T follicular helper cell (primary cell): Measurements from ENCODE around the gene REN.

Experiments used
- DNase-seq: peaks from one replicate; pipeline ENCODE4 v3.0.0-alpha.2; 2020; ENCODE audit warnings: low read depth

Gene REN

DNA sequence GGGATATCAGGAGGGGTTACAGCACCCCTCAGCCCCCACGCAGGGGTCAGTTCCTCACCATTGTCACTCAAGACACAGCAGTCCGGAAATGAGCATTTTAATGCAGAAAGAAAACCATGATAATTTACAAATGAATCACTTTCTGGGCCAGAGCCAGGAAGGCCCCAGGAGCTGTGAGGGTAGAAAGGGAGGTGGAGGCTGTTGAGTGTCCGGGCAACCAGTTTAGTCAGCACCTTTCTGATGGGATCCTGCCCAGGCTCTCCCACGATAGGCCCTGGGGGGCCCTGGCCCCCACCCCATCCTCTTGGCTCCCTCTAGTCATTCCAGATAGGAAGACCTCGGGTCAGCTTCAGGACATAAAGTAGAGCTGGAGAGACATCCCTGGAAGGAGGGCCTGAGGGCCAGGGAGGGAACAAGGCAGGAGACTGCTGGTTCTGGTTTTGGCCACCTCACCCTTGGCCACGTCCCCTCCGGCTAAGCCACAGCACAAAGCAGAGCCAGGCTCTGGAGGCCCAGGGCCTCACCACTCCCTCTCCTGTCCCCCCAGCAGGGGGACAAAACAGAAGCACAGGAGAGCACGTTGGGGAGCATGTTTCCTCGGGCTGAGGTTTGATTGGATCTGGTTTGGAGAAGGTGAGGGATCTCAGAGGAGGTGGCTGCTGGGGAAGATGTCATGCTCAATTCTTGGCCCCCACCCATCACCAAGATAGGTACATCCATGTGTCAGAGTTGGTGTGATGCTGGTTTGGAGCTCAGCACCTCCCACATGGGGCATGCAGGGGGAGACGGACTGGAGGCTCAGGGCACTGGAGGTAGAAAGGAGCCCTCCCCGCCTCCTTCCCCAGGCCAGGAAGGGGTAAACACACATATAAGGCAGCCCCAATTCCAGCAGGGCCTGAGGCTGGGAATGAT, 34.9 kb downstream of the REN start:
- DNase-seq: no peak

- DNase-seq: no peak
Observed at GRCh38 chr1:204130178-204130577, 36.0 kb downstream of the REN start.

DNA sequence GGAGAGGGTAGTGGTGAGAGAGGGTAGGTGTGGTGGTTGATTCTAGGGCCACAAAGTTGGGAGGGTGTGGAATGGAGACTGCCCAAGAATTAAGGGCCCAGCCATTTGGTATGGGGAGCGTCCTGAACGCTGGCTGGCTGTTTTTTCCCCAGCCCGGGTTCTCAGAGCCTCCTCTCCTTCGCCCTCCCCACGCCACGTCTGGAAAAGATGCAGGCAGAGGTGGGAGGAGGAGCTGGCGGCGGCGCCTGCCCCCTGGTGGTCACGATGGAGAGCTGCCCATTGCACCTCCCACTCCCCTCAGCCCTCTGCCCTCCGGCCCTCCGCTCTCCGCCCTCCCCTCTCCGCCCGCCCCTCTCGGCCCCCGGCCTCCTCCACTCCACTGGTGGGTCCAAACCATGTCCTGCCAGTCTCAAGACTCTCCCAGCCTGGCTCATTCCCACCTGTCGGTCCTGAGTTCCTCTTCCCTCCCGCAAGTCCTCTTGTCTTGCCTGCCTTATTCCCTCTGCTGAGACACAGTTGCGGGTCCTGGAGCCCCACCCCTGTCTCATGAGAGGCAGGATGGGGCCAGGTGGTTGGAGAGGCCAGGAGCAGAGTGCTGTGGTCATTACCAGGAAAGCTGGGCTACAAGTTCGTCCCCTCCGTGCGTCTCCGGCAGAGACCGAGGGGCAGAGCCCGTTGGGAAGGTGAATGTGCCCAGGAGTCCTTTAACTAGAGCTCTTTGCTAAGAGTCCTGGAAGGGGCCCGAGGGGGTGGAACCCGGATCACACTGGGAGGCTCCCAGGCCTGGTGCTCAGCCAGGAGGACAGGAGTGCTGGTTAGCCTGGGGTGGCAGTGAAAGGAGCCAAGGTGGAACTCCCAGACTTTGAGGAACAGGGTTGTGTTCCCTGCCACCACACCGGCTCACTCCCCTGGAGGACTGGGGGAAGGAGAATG, 36.9 kb downstream of the REN start:
- peak; percentile 25 for DNase-seq

- no peak for DNase-seq
Observed at GRCh38 chr1:204128464-204128963, 37.6 kb downstream of the REN start.

- DNase-seq: no peak
Observed at GRCh38 chr1:204127597-204128242, 38.4 kb downstream of the REN start.

DNA sequence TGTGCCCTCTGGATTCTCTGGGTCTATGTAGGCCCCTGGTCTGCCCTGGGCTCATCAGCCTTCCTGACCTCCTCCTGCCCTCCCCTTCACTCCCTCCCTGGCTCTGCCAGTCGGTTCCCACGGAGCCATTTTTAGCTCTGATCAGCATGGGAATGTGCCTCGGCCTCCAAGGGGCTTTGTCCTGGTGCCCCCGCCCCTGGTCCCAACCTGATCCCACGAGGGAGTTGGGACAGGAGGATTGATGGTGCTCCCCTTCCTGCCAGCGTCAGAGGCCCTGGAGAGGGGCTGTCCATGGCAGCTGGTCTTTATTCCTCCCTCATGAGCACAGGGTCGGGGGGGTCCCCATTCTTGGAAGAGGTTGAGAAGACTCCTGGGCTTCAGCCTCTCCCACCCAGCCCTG, 39.2 kb downstream of the REN start:
- DNase-seq: no peak

GRCh38 chr1:204126386-204126785, 39.8 kb downstream of the REN start:
- no peak for DNase-seq

- DNase-seq: no peak
Observed at GRCh38 chr1:204125759-204126351, 40.3 kb downstream of the REN start.

DNA sequence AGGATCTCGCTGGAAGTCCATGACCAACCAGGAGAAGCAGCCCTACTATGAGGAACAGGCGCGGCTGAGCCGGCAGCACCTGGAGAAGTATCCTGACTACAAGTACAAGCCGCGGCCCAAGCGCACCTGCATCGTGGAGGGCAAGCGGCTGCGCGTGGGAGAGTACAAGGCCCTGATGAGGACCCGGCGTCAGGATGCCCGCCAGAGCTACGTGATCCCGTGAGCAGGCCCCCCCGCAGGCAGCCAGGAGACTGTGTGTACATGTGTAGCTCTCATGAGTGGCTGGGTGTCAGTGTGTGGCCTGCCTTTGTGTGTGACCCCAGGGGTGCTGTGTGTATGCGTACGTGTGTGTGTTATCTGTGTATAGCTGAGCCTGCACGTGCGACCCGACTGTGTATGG, 41.5 kb downstream of the REN start:
- DNase-seq: no peak

- no peak for DNase-seq
Observed at GRCh38 chr1:204123376-204123775, 42.8 kb downstream of the REN start.

DNA sequence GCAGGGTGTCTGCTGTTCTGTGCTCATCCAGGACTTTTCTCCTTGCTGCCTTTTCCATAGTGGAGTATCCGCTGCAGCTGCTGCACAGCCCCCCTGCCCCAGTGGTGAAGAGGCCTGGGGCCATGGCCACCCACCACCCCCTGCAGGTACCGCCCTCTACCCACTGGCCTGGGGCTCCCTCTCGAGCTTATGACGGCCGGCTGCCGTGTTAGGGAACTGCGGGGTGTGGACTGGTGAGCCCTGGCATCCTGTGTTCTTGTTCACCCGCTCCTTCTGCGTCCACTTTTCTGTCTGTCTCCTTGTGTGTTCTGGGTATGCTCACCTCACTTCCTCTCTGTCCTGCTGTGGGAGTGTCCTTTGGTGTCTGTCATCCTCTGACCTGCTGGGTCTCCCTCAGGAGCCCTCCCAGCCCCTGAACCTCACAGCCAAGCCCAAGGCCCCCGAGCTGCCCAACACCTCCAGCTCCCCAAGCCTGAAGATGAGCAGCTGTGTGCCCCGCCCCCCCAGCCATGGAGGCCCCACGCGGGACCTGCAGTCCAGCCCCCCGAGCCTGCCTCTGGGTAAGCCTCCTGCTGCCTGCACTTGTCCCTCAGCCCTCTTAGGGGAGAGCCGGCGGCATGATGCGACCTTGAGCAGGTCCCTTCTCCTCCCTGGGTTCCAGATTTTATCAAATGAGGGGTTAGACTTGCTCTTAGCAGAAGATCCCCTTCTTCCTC, 44.1 kb downstream of the REN start:
- DNase-seq: no peak

DNA sequence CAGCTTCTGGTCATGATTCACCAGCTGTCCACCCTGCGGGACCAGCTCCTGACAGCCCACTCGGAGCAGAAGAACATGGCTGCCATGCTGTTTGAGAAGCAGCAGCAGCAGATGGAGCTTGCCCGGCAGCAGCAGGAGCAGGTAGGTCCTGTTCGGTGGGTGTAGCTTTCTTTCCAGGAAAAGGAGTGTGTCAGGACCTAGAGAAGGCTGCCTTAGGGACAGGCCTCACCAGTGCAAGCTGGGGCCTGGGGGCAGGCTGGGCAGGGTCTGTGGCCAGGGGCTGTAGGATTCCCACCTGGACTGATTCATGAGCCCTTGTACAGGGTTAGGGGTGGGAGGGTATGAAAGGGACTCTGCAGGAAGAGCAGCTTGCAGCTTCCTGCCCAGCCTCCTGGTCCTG, 49.6 kb downstream of the REN start:
- DNase-seq: no peak

GRCh38 chr1:204115116-204115515, 51.0 kb downstream of the REN start:
- DNase-seq: no peak

- DNase-seq: no peak
Observed at GRCh38 chr1:204114606-204115005, 51.5 kb downstream of the REN start.

DNA sequence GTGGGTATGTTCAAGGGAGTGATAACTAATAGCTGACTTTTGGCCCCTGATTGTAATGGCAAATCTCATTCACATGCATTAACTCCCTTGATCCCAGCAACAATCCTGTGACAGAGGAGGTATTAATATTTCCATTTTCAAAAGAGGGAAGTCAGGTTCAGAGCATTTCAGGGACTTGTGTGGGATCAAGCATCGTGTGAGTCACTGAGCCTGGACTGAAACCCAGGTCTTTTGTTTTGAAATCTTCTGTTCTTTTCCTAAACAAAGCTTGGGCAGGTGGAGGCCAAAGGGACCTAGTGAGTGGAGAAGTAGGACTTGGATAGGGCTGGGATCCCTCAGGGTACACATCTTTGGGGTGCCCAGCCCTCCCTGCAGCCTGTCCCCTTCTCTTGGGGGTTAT, 52.2 kb downstream of the REN start:
- DNase-seq: no peak

DNA sequence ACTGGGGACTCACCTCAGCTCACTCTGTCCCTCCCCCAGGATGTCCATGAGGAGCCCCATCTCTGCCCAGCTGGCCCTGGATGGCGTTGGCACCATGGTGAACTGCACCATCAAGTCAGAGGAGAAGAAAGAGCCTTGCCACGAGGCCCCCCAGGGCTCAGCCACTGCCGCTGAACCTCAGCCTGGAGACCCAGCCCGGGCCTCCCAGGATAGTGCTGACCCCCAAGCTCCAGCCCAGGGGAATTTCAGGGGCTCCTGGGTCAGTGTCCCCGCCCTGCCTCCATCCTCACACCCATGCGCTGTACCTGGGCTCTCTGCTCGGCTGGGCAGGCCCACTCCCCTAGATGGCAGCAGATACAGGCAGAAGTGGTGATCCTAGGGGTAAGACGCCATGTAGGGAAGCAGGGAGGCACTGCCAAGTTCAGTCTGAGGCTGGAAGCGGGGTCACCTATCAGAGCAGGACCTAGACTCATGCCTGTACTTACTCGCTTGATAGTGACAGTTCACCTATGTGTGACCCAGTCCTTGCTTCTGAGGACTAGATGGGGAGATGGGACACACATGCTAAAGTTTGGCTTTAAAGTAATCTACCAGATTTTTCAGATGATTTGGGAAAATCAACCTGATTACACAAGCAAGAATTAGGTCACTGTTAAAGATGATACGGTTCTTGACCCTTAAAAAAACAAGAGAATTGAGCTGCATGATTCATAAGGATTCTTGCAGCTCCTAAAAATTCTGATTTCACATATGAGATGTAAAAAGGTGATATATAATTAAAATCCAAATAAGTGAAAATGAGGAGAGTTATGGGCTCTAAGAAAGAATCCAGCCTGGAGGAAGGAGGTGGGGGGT, 53.0 kb downstream of the REN start:
- DNase-seq: no peak

DNA sequence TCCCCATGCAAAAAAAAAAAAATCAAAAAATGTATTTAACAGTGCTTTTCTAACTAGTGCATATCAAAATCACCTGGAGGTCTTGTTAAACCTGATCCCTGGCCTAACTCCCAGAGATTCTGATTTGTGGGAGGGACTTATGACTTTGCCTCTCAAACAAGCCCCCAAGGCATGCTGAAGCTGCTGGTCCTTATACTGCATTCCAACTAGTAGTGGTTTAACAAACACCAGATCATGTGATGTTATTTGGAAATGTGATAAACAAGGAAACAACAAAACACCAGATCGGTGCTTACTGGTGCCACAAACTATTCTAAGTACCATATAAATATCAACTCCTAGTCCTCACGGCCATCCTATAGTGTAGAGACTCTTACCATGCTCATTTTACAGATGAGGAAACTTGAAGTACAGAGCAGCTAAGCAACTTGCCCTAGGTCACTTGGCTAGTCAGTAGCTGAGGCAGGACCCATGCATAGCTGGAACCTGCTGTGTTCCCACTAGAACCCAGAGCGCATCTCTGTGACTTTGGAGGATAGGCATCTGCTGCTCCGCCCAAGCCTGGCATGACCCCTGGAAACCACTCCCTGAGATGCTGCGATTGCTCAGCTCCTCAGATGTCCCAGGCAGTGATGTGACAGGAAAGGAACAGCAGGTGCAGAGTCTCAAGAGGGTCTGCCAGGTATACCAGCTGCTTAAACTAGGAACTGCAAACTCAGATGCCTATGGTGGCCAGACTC, 55.1 kb downstream of the REN start:
- DNase-seq: no peak

DNA sequence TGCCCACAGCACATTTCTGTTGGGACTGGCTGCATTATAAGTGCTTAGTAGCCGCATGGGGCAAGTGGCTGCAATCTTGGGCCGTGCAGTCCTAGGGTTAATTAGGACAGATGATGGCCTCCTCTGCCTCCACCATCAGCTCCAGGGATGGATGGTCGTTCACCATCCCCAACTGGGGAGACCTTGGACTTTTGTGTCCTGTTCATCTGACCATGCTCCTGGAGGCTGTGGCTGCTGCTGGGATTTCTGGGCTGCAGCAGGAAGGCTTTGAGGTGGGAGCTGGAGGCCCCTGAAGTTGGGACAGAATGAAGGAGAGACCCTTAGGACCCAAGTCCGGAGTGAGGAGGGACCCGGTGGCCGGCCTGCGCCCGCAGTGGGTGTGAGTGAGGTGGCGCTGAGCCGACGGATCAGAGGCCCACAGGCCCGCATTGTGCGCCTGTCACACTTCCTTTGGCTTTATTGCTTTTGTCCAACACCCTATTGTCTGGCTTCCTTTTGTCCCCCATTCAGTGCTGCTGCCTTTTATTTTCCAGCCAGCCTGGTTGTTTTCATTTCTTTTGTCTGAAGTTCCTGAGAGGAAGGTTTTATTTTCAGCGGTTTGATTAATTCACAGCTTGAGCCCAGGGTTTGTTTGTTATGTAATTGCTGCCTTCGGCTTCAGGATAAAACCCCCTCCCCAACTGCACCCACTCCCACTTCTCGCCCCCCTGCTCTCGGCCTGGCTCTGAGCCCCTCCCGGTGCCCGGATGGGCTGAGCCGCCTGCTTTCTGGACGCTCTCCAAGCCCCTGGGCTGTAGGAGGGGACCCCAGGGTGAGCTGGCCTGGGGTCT, 57.6 kb downstream of the REN start:
- DNase-seq: no peak

DNA sequence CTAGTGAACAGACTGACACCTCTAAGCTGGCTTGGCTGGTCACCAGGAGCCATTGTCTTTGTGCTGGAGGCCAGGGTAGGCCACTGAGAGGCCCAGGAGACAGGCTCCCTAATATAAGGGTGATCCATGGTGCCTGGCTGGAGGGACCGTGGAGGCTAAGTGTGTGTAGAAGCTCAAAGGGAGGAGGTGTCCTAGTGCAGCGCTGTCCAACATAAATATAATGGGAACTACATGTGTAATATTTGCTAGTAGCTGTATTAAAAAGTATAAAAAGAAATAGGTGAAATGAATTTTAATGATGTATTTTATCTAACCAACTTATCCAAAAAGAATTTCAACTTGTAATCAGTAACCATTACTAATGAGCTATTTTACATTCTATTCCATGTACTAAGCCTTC, 58.2 kb downstream of the REN start:
- no peak for DNase-seq
